KOPT-K1 (cell line): Measurements from ENCODE around the gene CIRBP.
A peak's percentile ranks its signal among the peaks of the same experiment; 100 is the strongest.

ENCODE experiments used
- H3K27ac ChIP-seq: fragments of 200-600 bp; sonication (generic); 2 replicates; pipeline ENCODE4 v1.5.1; 2016; ENCODE audit warnings: antibody characterized with exemption, mild to moderate bottlenecking, low read depth, low read length; ENCODE audit not compliant: poor library complexity, severe bottlenecking
- H3K36me3 ChIP-seq: fragments of 200-600 bp; sonication (generic); 2 replicates; pipeline ENCODE4 v1.5.1; 2017; ENCODE audit warnings: antibody characterized with exemption, mild to moderate bottlenecking, low read length, moderate library complexity; ENCODE audit not compliant: insufficient read depth
- H3K9me3 ChIP-seq: fragments of 200-600 bp; sonication (generic); 2 replicates; pipeline ENCODE4 v1.5.1; 2017; ENCODE audit warnings: antibody characterized with exemption, low read length, mild to moderate bottlenecking; ENCODE audit not compliant: insufficient read depth, poor library complexity, severe bottlenecking

Gene CIRBP

DNA sequence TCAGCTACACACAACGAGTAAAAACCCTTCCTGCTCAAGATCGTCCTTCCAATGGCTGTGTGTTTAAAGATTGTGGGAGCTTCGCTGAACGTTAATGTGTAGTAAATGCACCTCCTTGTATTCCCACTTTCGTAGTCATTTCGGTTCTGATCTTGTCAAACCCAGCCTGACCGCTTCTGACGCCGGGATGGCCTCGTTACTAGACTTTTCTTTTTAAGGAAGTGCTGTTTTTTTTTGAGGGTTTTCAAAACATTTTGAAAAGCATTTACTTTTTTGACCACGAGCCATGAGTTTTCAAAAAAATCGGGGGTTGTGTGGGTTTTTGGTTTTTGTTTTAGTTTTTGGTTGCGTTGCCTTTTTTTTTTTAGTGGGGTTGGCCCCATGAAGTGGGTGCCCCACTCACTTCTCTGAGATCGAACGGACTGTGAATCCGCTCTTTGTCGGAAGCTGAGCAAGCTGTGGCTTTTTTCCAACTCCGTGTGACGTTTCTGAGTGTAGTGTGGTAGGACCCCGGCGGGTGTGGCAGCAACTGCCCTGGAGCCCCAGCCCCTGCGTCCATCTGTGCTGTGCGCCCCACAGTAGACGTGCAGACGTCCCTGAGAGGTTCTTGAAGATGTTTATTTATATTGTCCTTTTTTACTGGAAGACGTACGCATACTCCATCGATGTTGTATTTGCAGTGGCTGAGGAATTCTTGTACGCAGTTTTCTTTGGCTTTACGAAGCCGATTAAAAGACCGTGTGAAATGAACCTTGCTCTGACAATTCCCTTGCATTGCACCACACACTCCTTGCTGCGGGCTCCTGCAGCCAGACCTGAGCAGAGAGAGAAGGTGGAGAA is 3.5 kb downstream of the CIRBP start:
- Histone ChIP-seq H3K27ac (no peak overlapping the region), H3K9me3 (no peaks in the 10 kb centered on the region), H3K36me3 (peaks cover 60% of the 10 kb centered on the region)

DNA sequence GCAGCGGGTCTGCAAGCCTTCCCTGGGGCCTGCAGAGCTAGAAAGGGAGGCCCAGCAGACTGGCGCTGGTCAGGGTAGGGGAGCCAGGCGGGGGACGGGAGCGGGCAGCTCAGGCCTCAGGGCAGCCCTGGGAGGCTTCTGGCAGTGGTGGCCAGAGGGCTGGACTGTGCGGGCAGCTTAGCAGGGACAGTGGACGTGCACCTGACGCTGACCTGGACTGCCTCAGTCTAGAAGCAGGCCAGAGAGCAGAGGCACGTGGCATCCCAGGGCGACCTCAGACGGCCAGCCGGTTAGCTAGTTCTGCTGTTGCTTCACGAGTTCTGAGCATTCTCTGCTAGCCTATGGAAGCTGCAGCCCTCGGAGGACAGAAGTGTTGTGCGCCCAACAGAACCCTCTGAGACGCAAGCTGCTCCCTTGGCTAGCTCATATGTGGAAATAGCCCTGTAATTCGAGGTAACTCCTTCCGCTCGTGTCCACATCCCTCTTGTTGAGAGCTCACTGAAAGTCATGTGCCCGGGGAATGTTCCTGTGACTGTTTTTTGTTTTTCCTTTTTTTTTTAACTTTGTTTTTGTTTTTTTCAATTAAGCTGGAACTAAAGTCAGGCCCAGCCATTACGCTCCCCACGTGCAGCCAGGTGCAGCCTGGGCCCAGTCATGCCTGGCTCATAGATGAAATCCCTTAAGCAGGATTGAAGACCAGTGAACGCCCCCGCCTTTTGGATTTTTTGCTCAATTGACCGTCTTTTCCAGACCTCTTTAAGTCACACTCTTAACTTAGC is 4.3 kb downstream of the CIRBP start:
- Histone ChIP-seq H3K36me3 (peaks cover 69% of the 10 kb centered on the region), H3K27ac (no peak overlapping the region)

DNA sequence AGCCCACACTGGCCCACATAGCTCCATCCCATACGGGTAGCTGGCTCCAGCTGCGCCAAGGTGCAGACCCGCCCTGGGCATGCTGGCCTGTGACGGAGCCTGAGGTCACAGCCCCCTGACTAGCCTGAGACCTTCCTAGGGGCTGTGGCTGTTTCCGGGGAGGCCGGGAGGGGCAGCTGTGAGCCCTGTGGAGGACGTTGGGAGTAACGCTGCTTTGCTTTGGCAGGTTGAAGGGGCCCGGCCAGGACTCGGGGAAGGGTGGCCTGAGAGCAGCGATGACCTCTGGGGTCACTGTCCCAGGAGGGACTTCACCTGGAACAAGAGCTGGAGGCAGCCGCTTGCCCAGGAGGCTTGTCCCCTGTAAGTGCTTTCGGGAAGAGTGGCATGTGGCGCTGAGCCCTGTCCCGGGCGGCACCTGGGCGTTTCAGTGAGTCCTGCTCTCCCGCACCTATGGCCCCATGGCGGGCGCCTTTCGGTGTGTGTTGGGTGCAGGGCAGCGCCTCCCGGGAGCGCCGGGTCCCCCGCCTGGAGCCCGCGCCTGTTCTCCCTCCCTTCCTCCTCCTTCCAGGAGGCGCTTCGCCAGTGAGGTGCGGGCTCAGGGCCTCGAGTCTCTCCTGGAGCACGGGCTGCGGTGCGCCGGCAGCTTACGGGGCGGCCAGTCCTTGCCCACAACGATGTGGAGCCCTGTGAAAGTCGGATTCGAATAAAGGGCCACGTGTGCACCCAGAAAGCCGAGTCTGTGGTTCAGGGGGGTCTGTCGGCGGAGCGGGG is 5.1 kb downstream of the CIRBP start:
- Histone ChIP-seq H3K27ac (peak overlapping the region; percentile 96), H3K9me3 (no peaks in the 10 kb centered on the region), H3K36me3 (peaks cover 77% of the 10 kb centered on the region)

More for the DNA sequence above, 4.3 kb downstream of the CIRBP start:
- H3K9me3 ChIP-seq, result no peaks in the 10 kb centered on the region

DNA sequence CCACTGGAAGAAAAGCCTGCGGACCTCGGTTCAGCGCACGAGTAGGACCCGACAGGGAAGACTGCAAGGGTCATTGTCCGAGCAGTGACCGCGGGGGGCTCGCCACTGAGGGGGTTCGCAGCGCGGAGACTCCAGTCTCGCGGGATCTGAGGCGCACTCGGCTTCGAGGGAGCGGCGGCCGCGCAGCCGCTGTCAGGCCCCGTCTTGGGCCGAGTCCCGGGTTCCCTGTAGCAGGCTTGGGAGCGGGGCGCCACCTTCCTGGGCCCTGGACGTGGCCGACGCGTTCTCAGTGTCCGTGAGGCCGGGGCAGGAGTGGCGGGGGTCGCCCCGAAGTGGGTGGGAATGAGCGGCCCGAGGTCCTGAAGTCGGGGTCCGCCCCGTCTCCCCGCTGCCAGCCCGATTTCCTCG is 5.7 kb downstream of the CIRBP start:
- Histone ChIP-seq H3K36me3 (peaks cover 81% of the 10 kb centered on the region), H3K9me3 (no peaks in the 10 kb centered on the region), H3K27ac (peak overlapping the region; percentile 96)

DNA sequence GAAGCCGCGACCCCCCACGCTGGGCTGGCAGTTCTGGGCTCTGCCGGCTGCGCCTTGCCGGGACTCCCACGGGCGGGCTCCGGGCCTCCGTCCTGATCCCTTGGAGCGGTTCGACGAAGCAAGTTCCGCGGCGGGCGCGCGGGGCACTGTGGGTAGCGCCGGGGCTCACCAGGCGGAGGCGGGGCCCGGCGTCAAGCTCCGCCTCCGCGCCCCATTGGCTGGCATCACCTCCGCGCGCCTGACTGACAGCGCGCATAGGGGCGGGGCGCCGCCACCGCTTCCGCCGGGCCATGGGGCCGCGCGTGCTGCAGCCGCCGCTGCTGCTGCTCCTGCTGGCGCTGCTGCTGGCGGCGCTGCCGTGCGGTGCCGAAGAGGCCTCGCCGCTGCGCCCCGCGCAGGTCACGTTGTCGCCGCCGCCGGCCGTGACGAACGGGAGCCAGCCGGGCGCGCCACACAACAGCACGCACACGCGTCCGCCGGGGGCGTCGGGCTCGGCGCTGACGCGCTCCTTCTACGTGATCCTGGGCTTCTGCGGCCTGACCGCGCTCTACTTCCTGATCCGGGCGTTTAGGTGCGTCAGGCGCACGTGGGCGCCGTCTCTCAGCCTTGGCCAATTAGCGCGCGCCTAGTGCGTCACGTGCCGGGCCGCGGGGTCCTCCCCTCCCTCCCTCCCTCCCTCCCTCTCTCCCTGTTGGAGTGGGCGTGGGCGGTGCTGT is 6.3 kb downstream of the CIRBP start, which contains the start of gene FAM174C:
Gene FAM174C, plus strand, starts transcription at position 271 of the 716 bp plus-strand sequence. Its CDS starts 20 bp downstream, at position 291.
- peak within 1 kb of the TSS; percentile 96 for H3K27ac ChIP-seq
- peaks cover 82% of the 10 kb centered on the region for H3K36me3 ChIP-seq
- H3K9me3 ChIP-seq, result no peaks in the 10 kb centered on the region

DNA sequence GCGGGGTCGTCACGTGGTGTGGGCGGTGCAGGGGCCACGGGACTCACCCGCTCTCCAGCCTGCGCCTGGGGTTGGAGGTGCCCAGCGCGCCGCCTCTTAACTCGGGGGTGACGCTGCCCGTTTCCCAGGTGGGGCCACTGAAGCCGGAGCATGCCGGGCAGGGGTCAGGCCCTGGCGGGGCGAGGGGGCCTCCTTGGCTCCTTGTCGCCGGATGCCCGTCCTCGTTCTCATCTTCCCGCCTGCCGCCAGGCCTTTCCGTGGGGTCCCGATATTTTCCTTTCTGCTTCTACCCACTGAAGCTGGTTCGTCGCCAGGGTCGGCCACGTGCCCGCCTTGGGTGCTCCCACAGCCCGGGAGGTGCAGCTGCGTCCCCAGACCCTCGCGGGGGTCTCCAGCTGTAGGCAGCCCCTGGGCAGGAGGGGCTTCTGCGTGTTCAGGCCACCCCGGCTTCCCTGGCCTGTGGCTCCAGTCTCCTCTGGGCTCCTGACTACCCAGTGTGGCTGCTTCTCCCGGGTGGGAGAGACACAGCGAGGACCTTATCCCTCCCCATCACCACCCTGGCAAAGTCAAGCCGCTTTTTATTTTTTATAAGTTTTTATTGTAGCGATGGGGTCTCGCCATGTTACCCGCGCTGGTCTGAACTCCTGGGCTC is 7.0 kb downstream of the CIRBP start:
- peaks cover 76% of the 10 kb centered on the region for H3K36me3 ChIP-seq

DNA sequence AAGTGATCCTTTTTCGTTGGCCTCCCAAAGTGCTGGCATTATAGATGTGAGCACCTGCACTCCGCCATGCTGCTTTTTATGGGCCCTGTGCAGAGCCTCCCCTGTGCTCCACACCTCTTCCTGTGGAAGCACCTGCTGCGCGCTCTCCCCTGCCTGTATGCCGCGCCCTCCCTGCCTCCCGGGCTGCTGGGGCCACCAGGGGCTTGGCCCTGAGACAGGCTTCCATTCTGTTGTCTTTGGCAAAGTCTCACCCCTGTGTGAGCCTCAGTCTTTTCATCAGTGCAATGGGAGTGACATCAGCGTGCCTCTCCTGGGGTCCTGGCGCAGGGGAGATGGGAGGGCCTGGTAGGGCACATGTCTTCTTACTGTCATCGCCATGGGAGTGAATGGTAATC is 7.5 kb downstream of the CIRBP start:
- Histone ChIP-seq H3K9me3 (no peaks in the 10 kb centered on the region), H3K27ac (peak overlapping the region; percentile 96), H3K36me3 (peaks cover 71% of the 10 kb centered on the region)

More for the DNA sequence above, 7.0 kb downstream of the CIRBP start:
- H3K9me3 ChIP-seq, result no peaks in the 10 kb centered on the region
- H3K27ac ChIP-seq, result peak overlapping the region; percentile 96

DNA sequence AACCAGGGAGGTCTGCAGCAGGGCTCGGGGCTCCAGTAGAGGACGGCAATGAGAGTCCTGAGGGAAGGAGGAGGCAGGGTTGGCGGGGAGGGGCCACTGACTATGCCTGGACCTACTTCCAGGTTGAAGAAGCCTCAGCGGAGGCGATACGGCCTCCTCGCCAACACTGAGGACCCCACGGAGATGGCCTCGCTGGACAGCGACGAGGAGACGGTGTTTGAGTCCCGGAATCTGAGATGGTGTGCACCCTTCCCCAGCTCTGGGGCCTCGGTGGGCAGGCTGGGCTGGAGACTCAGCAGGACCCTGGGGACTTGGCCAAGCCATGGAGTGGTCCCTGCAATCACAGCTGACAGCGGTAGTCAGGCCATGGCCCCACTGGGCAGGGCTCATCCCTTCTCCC is 7.9 kb downstream of the CIRBP start:
- peak overlapping the region; percentile 96 for H3K27ac ChIP-seq
- H3K36me3 ChIP-seq, result peaks cover 67% of the 10 kb centered on the region
- no peaks in the 10 kb centered on the region for H3K9me3 ChIP-seq

DNA sequence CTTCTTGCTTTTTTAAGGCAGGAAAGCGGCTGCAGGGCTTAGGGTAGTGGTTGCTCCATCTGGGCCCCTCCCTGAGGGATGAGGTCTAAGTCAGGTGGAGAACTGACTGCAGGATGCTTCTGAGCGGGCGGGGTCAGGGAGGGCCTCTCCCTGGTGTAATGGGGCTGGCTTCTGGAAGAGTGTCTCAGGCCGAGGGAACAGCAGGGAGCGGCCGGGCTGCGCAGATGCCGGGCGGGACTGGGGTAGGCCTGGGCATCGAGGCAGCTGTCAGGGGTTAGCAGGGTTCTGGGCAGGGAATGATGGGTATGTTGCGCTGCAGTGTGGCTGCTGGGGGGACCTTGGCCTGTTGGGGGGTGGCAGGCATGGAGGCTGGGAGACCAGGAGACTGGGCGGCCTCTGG is 8.9 kb downstream of the CIRBP start:
- H3K27ac ChIP-seq, result no peak overlapping the region
- H3K9me3 ChIP-seq, result no peaks in the 10 kb centered on the region
- peaks cover 56% of the 10 kb centered on the region for H3K36me3 ChIP-seq

DNA sequence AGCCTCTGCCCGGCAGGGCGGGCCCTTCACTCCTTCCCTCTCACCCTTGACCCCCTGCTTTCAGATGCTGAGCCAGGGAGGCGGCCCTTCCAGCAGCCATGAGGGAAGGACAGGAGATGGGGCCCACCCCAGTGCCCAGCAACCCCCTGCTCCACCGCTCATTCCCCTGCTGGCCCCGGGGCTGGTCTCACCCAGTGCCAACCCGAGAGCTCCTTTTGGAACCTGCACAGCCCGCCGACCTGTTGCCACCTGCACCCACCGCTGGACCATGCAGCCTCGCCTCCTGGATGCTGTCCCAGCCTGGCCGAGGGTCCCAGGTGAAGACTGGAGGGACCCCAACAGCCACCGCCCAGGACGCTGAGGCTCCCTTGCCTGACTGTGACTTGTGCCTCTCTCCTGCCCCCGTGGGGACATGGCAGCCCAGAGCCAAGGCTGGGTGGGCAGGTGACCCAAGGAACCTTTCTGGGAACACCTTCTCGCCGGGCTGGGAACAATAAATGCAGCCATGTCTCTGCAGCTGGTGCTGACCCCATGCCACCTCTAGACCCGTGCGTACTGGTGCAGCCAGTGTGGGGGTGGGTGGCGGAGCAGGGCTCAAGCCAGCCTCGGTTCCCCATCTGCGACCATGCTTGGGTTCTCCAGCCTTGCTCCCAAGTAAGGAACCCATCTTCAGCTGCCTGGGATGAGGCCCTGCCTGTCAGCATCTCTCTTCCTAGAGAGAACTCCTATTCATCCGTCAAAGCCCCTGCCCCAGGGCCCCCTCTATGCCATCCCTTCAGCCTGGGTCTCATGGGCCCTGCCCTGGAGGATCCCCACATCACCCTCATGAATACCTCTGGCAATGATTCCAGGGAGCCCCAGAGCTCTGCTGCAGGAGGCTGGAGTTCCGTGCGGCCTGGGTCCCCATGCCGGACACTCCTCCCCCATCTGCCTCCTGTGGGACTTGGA is 9.9 kb downstream of the CIRBP start:
- Histone ChIP-seq H3K36me3 (peaks cover 47% of the 10 kb centered on the region), H3K9me3 (no peaks in the 10 kb centered on the region), H3K27ac (no peak overlapping the region)

DNA sequence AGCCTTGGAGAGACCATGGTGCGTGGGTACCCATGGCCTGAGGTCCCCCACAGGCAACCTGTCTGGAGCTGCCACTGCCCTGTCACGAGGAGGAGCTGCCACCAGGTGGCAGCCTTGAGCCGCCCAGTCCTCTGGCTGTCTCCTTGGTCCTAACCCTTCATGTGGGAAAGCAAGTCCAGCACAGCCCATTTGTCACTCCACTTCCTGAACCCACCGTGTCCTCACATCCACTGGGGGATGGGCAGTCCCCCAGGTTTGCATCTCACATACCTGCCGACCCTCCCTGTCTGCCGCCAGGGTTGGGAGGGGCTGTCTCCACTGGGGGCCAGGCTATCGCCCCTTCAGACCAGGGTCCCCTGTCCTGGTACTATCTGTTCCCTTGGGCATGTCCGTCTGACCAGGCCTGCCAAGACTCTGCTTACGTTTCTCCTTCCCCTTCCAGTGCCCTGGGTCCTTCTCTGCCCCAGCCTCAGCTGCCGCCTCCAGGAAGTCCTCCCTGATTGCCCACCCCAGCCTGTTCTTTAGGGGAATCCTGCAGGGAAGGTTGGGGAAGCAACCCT is 10.7 kb downstream of the CIRBP start:
- H3K27ac ChIP-seq, result no peak overlapping the region
- H3K9me3 ChIP-seq, result no peaks in the 10 kb centered on the region
- H3K36me3 ChIP-seq, result peaks cover 39% of the 10 kb centered on the region

DNA sequence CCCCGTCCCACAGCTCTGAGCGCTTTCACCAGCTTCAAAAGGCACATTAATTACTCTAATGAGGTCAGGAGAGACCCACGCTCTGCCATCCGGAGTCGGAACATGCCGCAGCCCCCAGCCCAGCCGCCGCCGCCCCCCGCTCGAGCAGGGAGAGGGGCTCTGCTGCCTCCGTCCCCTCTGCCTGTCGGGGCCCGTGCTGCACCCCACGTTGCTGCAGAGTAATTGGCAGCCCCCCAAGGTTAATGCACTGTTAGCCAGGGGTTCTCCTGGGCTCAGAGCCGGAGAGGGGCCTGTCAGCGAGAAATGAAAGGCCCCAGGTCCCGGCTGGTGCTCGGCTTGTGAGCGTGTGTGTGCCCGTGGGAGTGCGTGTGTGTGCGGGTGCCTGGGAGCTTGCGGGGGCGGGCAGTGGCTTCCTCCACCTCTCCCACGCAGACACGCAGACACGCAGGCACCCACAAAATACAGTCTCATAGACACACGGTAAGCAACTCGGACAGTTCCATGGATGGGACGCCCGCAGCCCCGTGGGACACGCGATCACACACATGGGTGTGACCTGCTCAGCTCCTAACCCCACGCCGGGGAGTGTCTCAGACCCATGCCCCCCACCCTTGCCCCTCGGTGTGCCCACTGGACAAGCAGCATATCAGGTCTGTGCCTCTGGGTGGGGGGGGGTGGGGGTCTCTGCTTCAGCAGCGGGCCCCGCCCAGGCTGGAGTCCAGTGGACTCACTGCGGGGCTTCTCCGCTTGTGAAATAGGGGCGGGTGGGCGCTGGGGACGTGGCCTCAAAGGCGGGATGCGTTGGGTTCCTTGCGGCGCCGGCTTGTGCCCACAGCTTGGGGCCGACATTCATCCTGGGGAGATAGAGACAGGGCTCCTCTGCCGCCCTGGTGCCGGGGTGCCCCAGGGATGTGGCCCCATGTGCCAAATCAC is 11.8 kb downstream of the CIRBP start:
- Histone ChIP-seq H3K27ac (no peak overlapping the region), H3K36me3 (peaks cover 36% of the 10 kb centered on the region), H3K9me3 (no peaks in the 10 kb centered on the region)
